H1 (cell line): ENCODE results near the gene PDK2. TPM values are rescaled to one million over a fixed set of nuclear protein-coding genes. Genes with fewer than 3 reads are reported as not detected.
A peak's percentile ranks its signal among the peaks of the same experiment; 100 is the strongest.

Experiments
- CTCF ChIP-seq, 3 experiments: IDR thresholded peaks; 1 replicate in 2 of 3; 2 replicates in 1 of 3; pipeline versions ENCODE4 v1.5.1 to v1.6.1; 2011; ENCODE audit warnings: low read length in 3 of 3, mild to moderate bottlenecking in 3 of 3, inconsistent platforms in 2 of 3, low read depth in 1 of 3, moderate library complexity in 1 of 3; ENCODE audit not compliant: insufficient read depth in 1 of 3; ENCODE audit errors: control extremely low read depth in 1 of 3
- polyA plus RNA-seq, 7 experiments: library from polyadenylated mRNA; depleted of rRNA in 3 of 7; stranded (reverse) in 5 of 7; unstranded in 2 of 7; fragments of >200 nt in 5 of 7; fragments of 200-250 nt in 2 of 7; gene quantifications; 1 replicate in 5 of 7; 2 replicates in 1 of 7; 4 replicates in 1 of 7; pipeline versions ENCODE4 v1.2.1 to v1.2.3, GENCODE V29; 2011 to 2013; ENCODE audit warnings: missing spikeins in 2 of 7, mixed read lengths in 2 of 7
- total RNA-seq: library from RNA; stranded (reverse); fragmentation: NEBNext Ultra II Directional; extraction: Animal tissue kit (Norgen Biotek cat#: 25700); gene quantifications from 2 replicates; pipeline ENCODE4 v1.2.1, GENCODE V29; 2021

The PDK2 gene
- total and polyA plus RNA-seq, 2 of the 8 experiments (the other 6 are each of a cell fraction or from before 2014, with no cell fraction given), result 18.3 to 121 TPM

DNA sequence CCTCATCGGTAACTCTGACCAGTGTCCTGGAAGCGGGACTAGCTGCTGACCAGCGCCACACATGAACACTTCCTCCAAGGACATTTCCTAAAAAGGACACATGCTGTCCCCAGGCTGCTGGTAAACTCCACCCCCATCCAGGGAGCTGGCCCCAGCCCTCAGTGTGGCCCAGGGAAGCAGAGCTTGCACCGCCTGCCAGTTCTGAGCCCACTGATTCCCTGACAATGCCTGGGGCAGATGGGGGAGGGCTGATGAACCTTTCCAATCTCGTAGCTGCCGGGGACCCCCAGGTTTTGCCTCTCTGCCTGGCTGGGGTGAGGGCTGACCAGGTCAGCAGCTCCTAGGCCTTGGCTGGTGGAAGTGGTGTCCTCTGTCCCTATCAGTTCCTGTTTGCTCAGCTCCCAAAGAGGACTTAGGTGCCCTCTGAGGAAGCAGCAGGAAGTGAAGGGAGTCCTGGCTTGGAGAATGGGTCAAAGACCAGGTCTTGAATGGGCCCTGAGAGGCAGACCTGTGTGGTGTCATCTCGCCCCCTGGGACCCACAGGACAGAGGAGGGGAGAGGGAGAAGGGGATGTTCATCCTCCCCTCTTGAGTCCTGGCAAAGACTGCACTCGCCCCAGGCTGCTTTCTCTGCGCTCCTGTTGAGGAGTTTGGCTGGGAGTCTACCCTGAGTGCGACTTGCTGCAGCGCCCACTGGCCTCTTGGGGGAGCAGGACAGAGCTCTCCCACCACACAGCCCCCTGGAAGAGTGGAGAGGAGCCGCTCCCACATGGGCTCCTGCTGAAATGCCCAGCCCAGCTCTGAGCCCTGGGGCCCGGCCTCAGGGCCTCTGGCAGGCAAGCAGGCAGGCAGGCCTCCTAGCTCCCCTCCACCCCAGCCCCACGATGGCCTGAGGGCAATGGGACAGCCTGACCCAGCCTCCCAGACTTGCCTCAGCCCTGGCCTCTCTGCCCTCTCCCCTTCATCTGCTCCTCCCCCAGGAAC lies 16.8 kb downstream of the PDK2 start (continued):
- TF ChIP-seq CTCF (IDR thresholded peaks at IDR 0.05; ENCODE audit: control extremely low read depth in 1 of 3, insufficient read depth in 1 of 3, low read depth in 1 of 3, low read length in 3 of 3), result peak in 1 of 3 experiments; percentile 24; a peak in 1 of 4 replicates
